NT2/D1 (cell line): ENCODE data around the gene ZNRF2.

ENCODE experiments used
- YY1 ChIP-seq: IDR thresholded peaks from 2 replicates; pipeline ENCODE4 v1.6.1; 2011; ENCODE audit not compliant: insufficient read length, insufficient read depth
- ZNF274 ChIP-seq: IDR thresholded peaks from 2 replicates; pipeline ENCODE4 v1.6.1; 2011; ENCODE audit warnings: mild to moderate bottlenecking, low read depth, low read length

GRCh38 chr7:30264052-30264451, 20.3 kb upstream of the ZNRF2 start:
- TF ChIP-seq YY1, result no peak
- no peak for TF ChIP-seq ZNF274
